Thyroid gland (tissue), 4 donors: ENCODE measurements around the gene DCHS1. TPM values are rescaled to one million over a fixed set of nuclear protein-coding genes. Genes with fewer than 3 reads are reported as not detected.
A peak's percentile ranks its signal among the peaks of the same experiment; 100 is the strongest.

Experiments used
- DNase-seq, 2 donors: peaks; one replicate each; pipeline ENCODE4 v3.0.0-alpha.2; 2019
- H3K27ac ChIP-seq, 3 donors: fragments of 200-600 bp; sonication (generic); 1 replicate in 2 of 3; 2 replicates in 1 of 3; pipeline ENCODE4 v1.5.1; 2016 to 2019; ENCODE audit warnings: mild to moderate bottlenecking in 1 of 3, moderate library complexity in 1 of 3
- H3K27me3 ChIP-seq: fragments of 200-600 bp; sonication (generic); one replicate; pipeline ENCODE4 v1.5.1; 2019
- H3K36me3 ChIP-seq, 2 donors: fragments of 200-600 bp; sonication (generic); one replicate each; pipeline ENCODE4 v1.5.1; 2016 to 2019
- H3K4me1 ChIP-seq, 2 donors: fragments of 200-600 bp; sonication (generic); one replicate each; pipeline ENCODE4 v1.5.1; 2017 to 2019
- H3K4me3 ChIP-seq, 3 donors: fragments of 200-600 bp; sonication (generic); replicated peaks in 1 of 3; 1 replicate in 2 of 3; 2 replicates in 1 of 3; pipeline ENCODE4 v1.5.1; 2016; ENCODE audit warnings: mild to moderate bottlenecking in 1 of 3
- H3K9me3 ChIP-seq: fragments of 200-600 bp; sonication (generic); one replicate; pipeline ENCODE4 v1.5.1; 2017
- CTCF ChIP-seq, 6 experiments: fragments of 200-600 bp in 3 of 6; fragments of 450-650 bp in 3 of 6; sonication (generic) in 3 of 6; IDR thresholded peaks; one replicate each; pipeline ENCODE4 v1.5.1; 2016 to 2019; ENCODE audit warnings: antibody characterized with exemption in 6 of 6, mild to moderate bottlenecking in 2 of 6, inconsistent platforms in 1 of 6, moderate library complexity in 1 of 6
- POLR2A ChIP-seq, 2 donors: fragments of 450-650 bp; IDR thresholded peaks; one replicate each; pipeline ENCODE4 v1.6.1; 2017; ENCODE audit warnings: antibody characterized with exemption in 2 of 2, mild to moderate bottlenecking in 2 of 2, moderate library complexity in 1 of 2
- WGBS, 2 donors: methylation state at CpG; one replicate each; pipeline ENCODE4 v1.1.5; 2017; 5-methylcytosine and 5-hydroxymethylcytosine counted together
- intact Hi-C: fragments of 100-400 bp; cut with DNase I; formaldehyde crosslinking; loops from one replicate; pipeline ENCODE4 v1.15.1; 2023
- total RNA-seq, 4 donors: library from RNA; depleted of rRNA; stranded (reverse); fragments of >200 nt; gene quantifications; one replicate each; pipeline ENCODE4 v1.2.3, GENCODE V29; 2016

Gene DCHS1
- total RNA-seq, 4 donors from 2014 or later = 5.6 to 14.4 (median 9.6) TPM

- H3K27ac ChIP-seq = no peak overlapping the region
- TF ChIP-seq CTCF (IDR thresholded peaks at IDR 0.05) = no peak
- TF ChIP-seq POLR2A (IDR thresholded peaks at IDR 0.05) = no peak
These were observed 26.3 kb upstream of the DCHS1 start for GRCh38 chr11:6681949-6682348.

DNA sequence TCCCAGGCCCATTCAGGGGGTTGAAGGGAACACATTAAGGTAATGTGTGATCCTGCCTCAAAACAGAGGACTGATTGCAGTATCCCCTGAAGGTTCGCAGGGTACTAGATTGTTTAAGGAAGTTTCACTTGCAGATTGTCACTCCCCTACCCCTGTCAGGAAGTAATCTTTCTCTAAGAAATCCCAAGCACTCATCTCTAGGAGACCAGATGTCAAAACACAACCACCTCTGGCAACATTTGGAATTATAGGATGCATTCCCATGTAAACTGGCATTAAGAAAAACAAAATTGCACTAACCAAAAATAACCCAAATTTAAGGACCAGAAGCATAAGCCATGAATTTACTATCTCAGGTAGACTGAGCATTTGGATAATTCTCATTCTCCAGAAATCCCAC, 25.9 kb upstream of the DCHS1 start:
- intact Hi-C loops = loop anchor here (5.0 to 10.0 kb wide), 3 partner anchors 64 to 207 kb away; partner anchors contain the start of genes ILK, RRP8, TPP1 and TRIM3
- H3K27ac ChIP-seq = no peak overlapping the region
- no peak overlapping the region for H3K4me3 ChIP-seq

More at GRCh38 chr11:6681949-6682348, 26.3 kb upstream of the DCHS1 start:
- no peak for DNase-seq
- 15 to 17% methylated on average over 5 of the region's 5 CpGs for WGBS, 2 donors
- H3K9me3 ChIP-seq = no peaks in the 10 kb centered on the region
- H3K27me3 ChIP-seq = no peaks in the 10 kb centered on the region
- H3K36me3 ChIP-seq = peaks cover 0 to 3% of the 10 kb centered on the region in 2 donors
- intact Hi-C loops = loop anchor here (5.0 to 10.0 kb wide), 3 partner anchors 65 to 207 kb away; partner anchors contain the start of genes ILK, RRP8, TPP1 and TRIM3
- peaks cover 5 to 11% of the 10 kb centered on the region in 2 donors for H3K4me1 ChIP-seq
- H3K4me3 ChIP-seq = peak overlapping the region in 2 of 3 donors; percentile 84 to 85

DNA sequence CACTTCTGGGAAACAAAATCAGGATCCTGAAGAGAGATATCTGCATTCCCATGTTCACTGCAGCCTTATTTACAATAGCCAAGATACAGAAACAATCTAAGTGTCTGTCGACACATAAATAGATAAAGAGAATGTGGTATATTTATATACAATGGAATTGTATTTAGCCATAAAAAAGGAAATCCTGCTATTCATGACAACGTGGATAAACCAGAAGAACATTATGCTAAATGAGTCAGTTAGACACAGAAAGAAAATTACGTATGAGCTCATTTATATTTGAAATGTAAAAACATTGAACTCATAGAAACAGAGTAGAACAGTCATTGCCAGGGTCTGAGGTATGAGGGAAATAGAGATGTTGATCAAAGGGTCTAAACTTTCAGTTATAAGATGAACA, 21.4 kb upstream of the DCHS1 start:
- DNase-seq = no peak
- H3K36me3 ChIP-seq = peaks cover 0 to 3% of the 10 kb centered on the region in 2 donors
- 80 to 81% methylated on average over 3 of the region's 3 CpGs for WGBS, 2 donors
- intact Hi-C loops = no loop called here
- no peaks in the 10 kb centered on the region for H3K9me3 ChIP-seq
- peaks cover 0 to 8% of the 10 kb centered on the region in 2 donors for H3K4me1 ChIP-seq
- H3K27ac ChIP-seq = no peak overlapping the region
- TF ChIP-seq CTCF (IDR thresholded peaks at IDR 0.05) = no peak
- no peak for TF ChIP-seq POLR2A (IDR thresholded peaks at IDR 0.05)
- H3K27me3 ChIP-seq = no peaks in the 10 kb centered on the region
- no peak overlapping the region for H3K4me3 ChIP-seq

More for the DNA sequence above, 25.9 kb upstream of the DCHS1 start:
- H3K36me3 ChIP-seq = peaks cover 0 to 3% of the 10 kb centered on the region in 2 donors
- no peaks in the 10 kb centered on the region for H3K9me3 ChIP-seq
- H3K4me1 ChIP-seq = peaks cover 5 to 11% of the 10 kb centered on the region in 2 donors
- no peak for DNase-seq
- 57 to 71% methylated on average over 1 of the region's 1 CpG for WGBS, 2 donors
- TF ChIP-seq CTCF (IDR thresholded peaks at IDR 0.05) (no peak), POLR2A (IDR thresholded peaks at IDR 0.05) (no peak)
- H3K27me3 ChIP-seq = no peaks in the 10 kb centered on the region

DNA sequence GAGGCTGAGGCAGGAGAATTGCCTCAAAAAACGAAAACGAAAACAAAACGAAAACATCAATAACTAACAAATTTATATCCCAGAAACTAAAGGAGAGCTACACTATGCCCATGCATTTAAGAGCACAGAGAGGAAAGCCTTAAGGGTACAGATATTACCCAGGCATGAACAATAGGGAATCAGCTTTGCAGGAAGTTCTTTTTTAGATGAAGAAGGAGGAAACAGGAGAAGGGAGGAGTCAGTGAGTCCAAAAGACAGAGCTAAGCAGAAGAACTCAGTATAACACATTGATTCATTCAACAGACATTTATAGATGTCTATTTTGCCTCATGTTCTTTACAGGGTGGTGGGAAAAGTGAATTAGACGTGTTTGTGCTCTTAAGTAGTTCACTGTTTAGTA, 19.3 kb upstream of the DCHS1 start:
- Histone ChIP-seq H3K4me1 (no peaks in the 10 kb centered on the region), H3K9me3 (no peaks in the 10 kb centered on the region), H3K4me3 (no peak overlapping the region), H3K27me3 (no peaks in the 10 kb centered on the region), H3K27ac (no peak overlapping the region), H3K36me3 (no peaks in the 10 kb centered on the region)
- TF ChIP-seq CTCF (IDR thresholded peaks at IDR 0.05) = no peak
- no peak for TF ChIP-seq POLR2A (IDR thresholded peaks at IDR 0.05)
- 82 to 83% methylated on average over 4 of the region's 4 CpGs for whole genome bisulfite sequencing, 2 donors
- DNase-seq = no peak
- intact Hi-C loops = no loop called here

- intact Hi-C loops = no loop called here
- no peak for TF ChIP-seq POLR2A (IDR thresholded peaks at IDR 0.05)
- TF ChIP-seq CTCF (IDR thresholded peaks at IDR 0.05) = no peak
- Histone ChIP-seq H3K27ac (no peak overlapping the region), H3K4me3 (no peak overlapping the region), H3K4me1 (no peaks in the 10 kb centered on the region), H3K27me3 (no peaks in the 10 kb centered on the region), H3K36me3 (no peaks in the 10 kb centered on the region), H3K9me3 (no peaks in the 10 kb centered on the region)
- DNase-seq = no peak
- WGBS, 2 donors = 81 to 88% methylated on average over 1 of the region's 1 CpG
These were observed 18.6 kb upstream of the DCHS1 start for GRCh38 chr11:6674219-6674597.
